ENCODE data around the gene XPNPEP1. TPM values are rescaled to one million over a fixed set of nuclear protein-coding genes. Genes with fewer than 3 reads are reported as not detected.

XPNPEP1 gene
- total and polyA plus RNA-seq, 2 of the 4 experiments (the other 2 are of a cell fraction) = 164 to 311 TPM

- DNase-seq = no peak
- peaks cover 8% of the 10 kb centered on the region for H3K9me1 ChIP-seq (ENCODE audit: insufficient read depth, low read length)
- H4K91ac ChIP-seq (ENCODE audit: insufficient read depth, low read depth, low read length) = no peak overlapping the region
- H4K5ac ChIP-seq (ENCODE audit: low read depth, low read length) = no peak overlapping the region
- H3K4ac ChIP-seq (ENCODE audit: low read depth, low read length) = no peak overlapping the region
- no peak overlapping the region for H3K18ac ChIP-seq (ENCODE audit: low read depth, low read length)
- no peak overlapping the region for H2BK20ac ChIP-seq (ENCODE audit: low read depth, low read length)
- no peak overlapping the region for H2AK5ac ChIP-seq (ENCODE audit: low read depth, low read length)
- TF ChIP-seq BHLHE40 (IDR thresholded peaks at IDR 0.05; ENCODE audit: low read depth, low read length) (no peak), MXI1 (IDR thresholded peaks at IDR 0.05; ENCODE audit: borderline replicate concordance, low read depth, low read length) (no peak), RCOR1 (IDR thresholded peaks at IDR 0.05; ENCODE audit: insufficient replicate concordance, low read length) (no peak), CTCF (conservative IDR thresholded peaks at IDR 0.05; ENCODE audit: low read depth, low read length) (no peak), RAD21 (IDR thresholded peaks at IDR 0.05; ENCODE audit: low read length) (no peak), MAFK (IDR thresholded peaks at IDR 0.05; ENCODE audit: low read depth, low read length) (no peak), RFX5 (IDR thresholded peaks at IDR 0.05; ENCODE audit: low read depth, low read length) (no peak), ELK1 (IDR thresholded peaks at IDR 0.05; ENCODE audit: borderline replicate concordance, low read depth, low read length) (no peak), FOS (IDR thresholded peaks at IDR 0.05; ENCODE audit: low read depth, low read length) (no peak), CEBPB (IDR thresholded peaks at IDR 0.05; ENCODE audit: low read depth, low read length) (no peak), POLR2A (IDR thresholded peaks at IDR 0.05; ENCODE audit: low read depth, low read length) (no peak), SMC3 (IDR thresholded peaks at IDR 0.05; ENCODE audit: low read depth, low read length) (no peak), MAZ (IDR thresholded peaks at IDR 0.05; ENCODE audit: borderline replicate concordance, low read depth, low read length) (no peak), CHD1 (IDR thresholded peaks at IDR 0.05; ENCODE audit: low read depth, low read length) (no peak), NFE2L2 (IDR thresholded peaks at IDR 0.05; ENCODE audit: low read depth, low read length) (no peak)
- TF ChIP-seq, protein P1, sequence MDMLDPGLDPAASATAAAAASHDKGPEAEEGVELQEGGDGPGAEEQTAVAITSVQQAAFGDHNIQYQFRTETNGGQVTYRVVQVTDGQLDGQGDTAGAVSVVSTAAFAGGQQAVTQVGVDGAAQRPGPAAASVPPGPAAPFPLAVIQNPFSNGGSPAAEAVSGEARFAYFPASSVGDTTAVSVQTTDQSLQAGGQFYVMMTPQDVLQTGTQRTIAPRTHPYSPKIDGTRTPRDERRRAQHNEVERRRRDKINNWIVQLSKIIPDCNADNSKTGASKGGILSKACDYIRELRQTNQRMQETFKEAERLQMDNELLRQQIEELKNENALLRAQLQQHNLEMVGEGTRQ (IDR thresholded peaks at IDR 0.05; ENCODE audit: low read depth, low read length) = no peak
- ChIA-PET POLR2A (ENCODE audit: unreplicated experiment) (interaction anchor here (0.6 kb wide), 1 partner anchor 89 kb away, joined by 3 read pairs; no protein-coding TSS in a partner anchor), CTCF (no interaction called here)
- dilution Hi-C loops (cut with HindIII; ENCODE audit: low sequenced_read_pairs, unreplicated experiment) = no loop called here
- no peak overlapping the region for H2AK9ac ChIP-seq (replicated peaks; ENCODE audit: low read depth, low read length, poor library complexity)
- in situ Hi-C loops (cut with MboI; ENCODE audit: low sequenced_read_pairs) = no loop called here
- intact Hi-C loops (cut with micrococcal nuclease) = no loop called here
- no peak overlapping the region for H3K27ac ChIP-seq (ENCODE audit: insufficient read depth, low read length)
- H3K9me3 ChIP-seq (ENCODE audit: control insufficient read depth, insufficient read depth, low read length) = no peaks in the 10 kb centered on the region
- H3K4me3 ChIP-seq (ENCODE audit: insufficient read depth, low read depth, low read length) = no peak overlapping the region
- WGBS, 2 experiments (ENCODE audit: extremely low coverage in 2 of 2, insufficient read length in 1 of 2) = 100% methylated on average over 1 of the region's 10 CpGs; no CpG with 5 or more reads in 1 of the 2 experiments
- peaks cover 11% of the 10 kb centered on the region for H3K4me1 ChIP-seq (ENCODE audit: control insufficient read depth, insufficient read depth, low read length)
- no peak overlapping the region for H3K9ac ChIP-seq (ENCODE audit: low read depth, low read length)
- no peak overlapping the region for H3K4me2 ChIP-seq (ENCODE audit: low read depth, low read length)
- no peaks in the 10 kb centered on the region for H3K36me3 ChIP-seq (ENCODE audit: control insufficient read depth, insufficient read depth, low read length)
- peaks cover 17 to 26% of the 10 kb centered on the region in 2 experiments for H3K79me1 ChIP-seq (ENCODE audit: low read depth in 1 of 2, low read length in 2 of 2)
- BruUV-seq (replicated peaks) = no TSS peak
- H2BK120ac ChIP-seq (ENCODE audit: low read depth, low read length) = no peak overlapping the region
- no peak overlapping the region for H3K23ac ChIP-seq (ENCODE audit: low read depth, low read length)
- H2AFZ ChIP-seq (replicated peaks; ENCODE audit: low read length, poor library complexity) = peak overlapping the region; percentile 66
- H4K20me1 ChIP-seq (ENCODE audit: insufficient read depth, low read length) = no peaks in the 10 kb centered on the region
- H3K14ac ChIP-seq (replicated peaks; ENCODE audit: low read depth, low read length) = no peak overlapping the region
- H2BK5ac ChIP-seq (ENCODE audit: low read depth, low read length, poor library complexity, severe bottlenecking) = no peak overlapping the region
- no peak overlapping the region for H4K8ac ChIP-seq (ENCODE audit: low read depth in 2 of 2, low read length in 2 of 2)
- ATAC-seq (ENCODE audit: low read depth) = no peak
- H2BK15ac ChIP-seq (ENCODE audit: low read depth, low read length) = no peak overlapping the region
- H3K56ac ChIP-seq (ENCODE audit: extremely low read depth, insufficient read depth, low read length) = no peak overlapping the region
- no peaks in the 10 kb centered on the region for H3K27me3 ChIP-seq (ENCODE audit: control insufficient read depth, insufficient read depth, low read length)
These were observed 2.9 kb upstream of the XPNPEP1 start for GRCh38 chr10:109926061-109926745.

All from IMR-90 (cell line).